Activated T-helper 17 cell treated with anti-CD3 and anti-CD28 coated beads, Interleukin-2, amount 50 U/mL, for 72 hours (primary cell): ENCODE results near the gene HEPACAM. TPM values are rescaled to one million over a fixed set of nuclear protein-coding genes. Genes with fewer than 3 reads are reported as not detected.

Experiments
- total RNA-seq, 2 donors: library from RNA; stranded (reverse); gene quantifications; one replicate each; pipeline ENCODE4 v1.2.3, GENCODE V29; 2022

The HEPACAM gene
- total RNA-seq, 2 donors from 2014 or later = not detected

Other genes starting within 250 kb of the HEPACAM start
- 1 to 10 TPM; 7.3 to 8.0 TPM for gene NRGN, start 196.1 kb downstream of the HEPACAM start, total RNA-seq
- gene VSIG2, start 183.8 kb downstream of the HEPACAM start, total RNA-seq = not detected
- gene ESAM, start 173.8 kb downstream of the HEPACAM start, total RNA-seq = under 1 TPM; 0.50 to 0.84 TPM
- 10 to 100 TPM in 1 of 2 donors, 1 to 10 TPM in 1; 6.9 to 10.6 TPM for gene MSANTD2, start 135.6 kb downstream of the HEPACAM start, total RNA-seq
- 1 to 10 TPM; 8.1 TPM for gene ROBO3, start 70.6 kb downstream of the HEPACAM start, total RNA-seq
- gene ROBO4, start 38.2 kb downstream of the HEPACAM start, total RNA-seq = not detected
- gene HEPN1, start 16.8 kb downstream of the HEPACAM start, total RNA-seq = not detected
- gene CCDC15, start 18.2 kb upstream of the HEPACAM start, total RNA-seq = 1 to 10 TPM; 5.5 to 8.7 TPM
- gene SLC37A2, start 127.3 kb upstream of the HEPACAM start, total RNA-seq = 1 to 10 TPM; 1.6 to 2.6 TPM
- gene TMEM218, start 175.6 kb upstream of the HEPACAM start, total RNA-seq = 10 to 100 TPM; 11.3 to 14.2 TPM
- gene PKNOX2, start 228.7 kb upstream of the HEPACAM start, total RNA-seq = not detected